Keratinocyte (primary cell): Measurements from ENCODE around the gene STYX. TPM values are rescaled to one million over a fixed set of nuclear protein-coding genes. Genes with fewer than 3 reads are reported as not detected.

Experiments used
- DNase-seq: peaks from one replicate; pipeline ENCODE4 v3.0.0-alpha.2; 2011; ENCODE audit warnings: low read depth, missing footprints, low spot score
- FAIRE-seq: peaks from 2 replicates; lab custom pipeline; 2011; peaks lifted over from hg19 to GRCh38; lab: Jason Lieb, UNC
- H2AFZ ChIP-seq: 2 replicates; pipeline ENCODE4 v1.6.0; 2012; ENCODE audit warnings: low read length, control low read depth, inconsistent platforms; ENCODE audit not compliant: control insufficient read depth
- H3K27ac ChIP-seq: 2 replicates; pipeline ENCODE4 v1.5.1; 2011; ENCODE audit warnings: low read length; ENCODE audit not compliant: control insufficient read depth, insufficient read depth
- H3K27me3 ChIP-seq: 3 replicates; pipeline ENCODE4 v1.6.0; 2011; ENCODE audit warnings: low read length; ENCODE audit not compliant: control insufficient read depth, insufficient read depth; ENCODE audit errors: extremely low read depth
- H3K36me3 ChIP-seq, 2 experiments: 2 replicates in 1 of 2; 3 replicates in 1 of 2; pipeline ENCODE4 v1.5.1; 2011; ENCODE audit warnings: low read length in 2 of 2, mild to moderate bottlenecking in 1 of 2; ENCODE audit not compliant: control insufficient read depth in 2 of 2, insufficient read depth in 2 of 2; ENCODE audit errors: extremely low read depth in 1 of 2
- H3K4me1 ChIP-seq: 3 replicates; pipeline ENCODE4 v1.5.1; 2011; ENCODE audit warnings: low read length; ENCODE audit not compliant: control insufficient read depth, insufficient read depth; ENCODE audit errors: extremely low read depth
- H3K4me2 ChIP-seq: 3 replicates; pipeline ENCODE4 v1.6.0; 2011; ENCODE audit warnings: low read depth, low read length; ENCODE audit not compliant: control insufficient read depth, insufficient read depth; ENCODE audit errors: extremely low read depth
- H3K4me3 ChIP-seq, 3 experiments: fragments of 200-600 bp in 1 of 3; sonication (generic) in 1 of 3; 2 replicates in 2 of 3; 3 replicates in 1 of 3; pipeline ENCODE4 v1.5.1; 2011 to 2016; ENCODE audit warnings: low read length in 3 of 3, mild to moderate bottlenecking in 3 of 3, control low read depth in 2 of 3, inconsistent platforms in 1 of 3, low read depth in 1 of 3, mixed read lengths in 1 of 3, mixed run types in 1 of 3, moderate library complexity in 1 of 3; ENCODE audit not compliant: control insufficient read depth in 2 of 3, insufficient read depth in 2 of 3; ENCODE audit errors: extremely low read depth in 1 of 3
- H3K79me2 ChIP-seq: 2 replicates; pipeline ENCODE4 v1.6.0; 2012; ENCODE audit warnings: low read length; ENCODE audit not compliant: control insufficient read depth, insufficient read depth
- H3K9ac ChIP-seq: 3 replicates; pipeline ENCODE4 v1.6.0; 2011; ENCODE audit warnings: low read length; ENCODE audit not compliant: control insufficient read depth, insufficient read depth; ENCODE audit errors: extremely low read depth
- H3K9me1 ChIP-seq: 3 replicates; pipeline ENCODE4 v1.6.0; 2011; ENCODE audit warnings: low read length; ENCODE audit not compliant: control insufficient read depth, insufficient read depth; ENCODE audit errors: extremely low read depth
- H3K9me3 ChIP-seq: 2 replicates; pipeline ENCODE4 v1.5.1; 2012; ENCODE audit warnings: low read depth, low read length; ENCODE audit not compliant: control insufficient read depth
- H4K20me1 ChIP-seq: 3 replicates; pipeline ENCODE4 v1.6.0; 2011; ENCODE audit warnings: low read length; ENCODE audit not compliant: control insufficient read depth, insufficient read depth; ENCODE audit errors: extremely low read depth
- CTCF ChIP-seq, 3 experiments: IDR thresholded peaks in 1 of 3; conservative IDR thresholded peaks in 1 of 3; optimal IDR thresholded peaks in 1 of 3; 2 replicates in 2 of 3; 3 replicates in 1 of 3; pipeline versions ENCODE3 to v1.5.1; 2011; ENCODE audit warnings: low read length in 3 of 3, mild to moderate bottlenecking in 3 of 3, moderate library complexity in 2 of 3, control low read depth in 1 of 3, inconsistent platforms in 1 of 3; ENCODE audit not compliant: insufficient read depth in 2 of 3; ENCODE audit errors: extremely low read depth in 1 of 3
- EZH2 ChIP-seq: IDR thresholded peaks from one replicate; pipeline ENCODE4 v1.6.1; 2012; ENCODE audit warnings: inconsistent platforms, mild to moderate bottlenecking, low read length, moderate library complexity
- dilution Hi-C: fragments of 300-500 bp; cut with MboI; formaldehyde crosslinking; loops from one replicate; pipeline ENCODE4 v1.7.0; 2020; ENCODE audit warnings: low sequenced_read_pairs; ENCODE audit not compliant: extremely low pct_ligation_motif_present
- polyA plus RNA-seq, 5 experiments: library from polyadenylated mRNA; depleted of rRNA in 3 of 5; stranded (reverse) in 3 of 5; stranded (forward) in 1 of 5; unstranded in 1 of 5; fragments of >200 nt; gene quantifications; 1 replicate in 1 of 5; 2 replicates in 3 of 5; 3 replicates in 1 of 5; pipeline versions ENCODE4 v1.2.1 to v1.2.3, GENCODE V29; 2011 to 2012; ENCODE audit warnings: missing spikeins in 2 of 5, low read depth in 1 of 5, low replicate concordance in 1 of 5

Gene STYX
- polyA plus RNA-seq, 1 donor (not counting 4 experiments of a cell fraction or from before 2014, with no cell fraction given): 13.2 TPM

- DNase-seq: no peak
- Histone ChIP-seq H3K9me3 (no peaks in the 10 kb centered on the region), H3K79me2 (peaks cover 48% of the 10 kb centered on the region), H3K4me2 (peak within 1 kb of the TSS; percentile 81), H3K4me3 (peak within 1 kb of the TSS; percentile 83 to 87 (median 84)), H3K9me1 (no peaks in the 10 kb centered on the region), H3K27me3 (no peaks in the 10 kb centered on the region), H3K27ac (peak within 1 kb of the TSS; percentile 97), H3K9ac (peak within 1 kb of the TSS; percentile 99), H3K4me1 (peaks cover 33% of the 10 kb centered on the region), H2AFZ (peak within 1 kb of the TSS; percentile 73), H3K36me3 (peaks cover 0 to 6% of the 10 kb centered on the region in 2 experiments), H4K20me1 (peaks cover 5% of the 10 kb centered on the region)
- dilution Hi-C loops: no loop called here
- TF ChIP-seq CTCF (optimal IDR thresholded peaks at IDR 0.05 in 1 of 3, IDR thresholded peaks at IDR 0.05 in 1 of 3, conservative IDR thresholded peaks at IDR 0.05 in 1 of 3; ENCODE audit: extremely low read depth in 1 of 3, insufficient read depth in 2 of 3, low read length in 3 of 3): peak in 1 of 3 experiments; percentile 19
- TF ChIP-seq EZH2: no peak
- no peak for FAIRE-seq
These were observed 34.4 kb upstream of the STYX start, which contains the start of gene ERO1A for GRCh38 chr14:52695481-52696091. Gene ERO1A, minus strand, starts transcription at chr14:52695558. Its CDS starts 77 bp downstream, at chr14:52695481.

GRCh38 chr14:52700701-52701172 is 29.2 kb upstream of the STYX start:
- Histone ChIP-seq H3K36me3 (no peaks in the 10 kb centered on the region), H3K9me1 (no peaks in the 10 kb centered on the region), H3K4me3 (peak overlapping the region in 1 of 3 experiments; percentile 28), H3K27me3 (no peaks in the 10 kb centered on the region), H3K9ac (peak overlapping the region; percentile 76), H3K4me1 (peaks cover 28% of the 10 kb centered on the region), H3K4me2 (peak overlapping the region; percentile 38), H3K79me2 (no peaks in the 10 kb centered on the region), H3K27ac (peak overlapping the region; percentile 96), H3K9me3 (no peaks in the 10 kb centered on the region), H4K20me1 (no peaks in the 10 kb centered on the region), H2AFZ (no peak overlapping the region)
- no peak for TF ChIP-seq CTCF (optimal IDR thresholded peaks at IDR 0.05 in 1 of 3, IDR thresholded peaks at IDR 0.05 in 1 of 3, conservative IDR thresholded peaks at IDR 0.05 in 1 of 3; ENCODE audit: extremely low read depth in 1 of 3, insufficient read depth in 2 of 3, low read length in 3 of 3)
- TF ChIP-seq EZH2: no peak
- dilution Hi-C loops: no loop called here
- FAIRE-seq: peak; percentile 76
- DNase-seq: peak; percentile 66
